Glutamatergic neuron (in vitro differentiated cells): Measurements from ENCODE around the gene CBX3. TPM values are rescaled to one million over a fixed set of nuclear protein-coding genes. Genes with fewer than 3 reads are reported as not detected.
A peak's percentile ranks its signal among the peaks of the same experiment; 100 is the strongest.
"Not testable (repeated sequence)": the region's sequence is repeated elsewhere in the genome, so short reads cannot be mapped to it uniquely, and the experiment has no call there.

Source experiments
- DNase-seq: peaks from one replicate; pipeline ENCODE4 v3.0.0; 2022
- H3K27ac Mint-ChIP-seq: one replicate; pipeline ENCODE4 v1.8.0; 2020; ENCODE audit warnings: mild to moderate bottlenecking, mixed read lengths, inconsistent platforms; ENCODE audit not compliant: unreplicated experiment
- H3K27me3 Mint-ChIP-seq: one replicate; pipeline ENCODE4 v1.8.0; 2020; ENCODE audit warnings: mild to moderate bottlenecking, moderate library complexity, mixed read lengths, inconsistent platforms; ENCODE audit not compliant: unreplicated experiment
- H3K36me3 Mint-ChIP-seq: one replicate; pipeline ENCODE4 v1.8.0; 2020; ENCODE audit warnings: mild to moderate bottlenecking, mixed read lengths, inconsistent platforms; ENCODE audit not compliant: unreplicated experiment
- H3K4me1 Mint-ChIP-seq: one replicate; pipeline ENCODE4 v1.8.0; 2020; ENCODE audit warnings: mild to moderate bottlenecking, low read depth, mixed read lengths, inconsistent platforms; ENCODE audit not compliant: unreplicated experiment
- H3K4me3 Mint-ChIP-seq: one replicate; pipeline ENCODE4 v1.8.0; 2020; ENCODE audit warnings: mild to moderate bottlenecking, mixed read lengths, inconsistent platforms; ENCODE audit not compliant: unreplicated experiment
- H3K9me3 Mint-ChIP-seq: one replicate; pipeline ENCODE4 v1.8.0; 2020; ENCODE audit warnings: mild to moderate bottlenecking, moderate library complexity, mixed read lengths, inconsistent platforms; ENCODE audit not compliant: unreplicated experiment
- total RNA-seq: library from RNA; stranded (reverse); fragmentation: NEBNext Ultra II Directional; extraction: Animal tissue kit (Norgen Biotek cat#: 25700); gene quantifications from one replicate; pipeline ENCODE4 v1.2.1, GENCODE V29; 2021; ENCODE audit not compliant: unreplicated experiment
- TF ChIP-seq, protein P1 (sequence below): fragments of 200-600 bp; sonication (generic); IDR thresholded peaks from one replicate; pipeline ENCODE4 v1.5.0; 2021; ENCODE audit not compliant: partially characterized antibody, unreplicated experiment

CBX3 gene
- total RNA-seq, 1 donor from 2014 or later: 191 TPM

- Mint-ChIP-seq H3K36me3 (peaks cover 5% of the 10 kb centered on the region), H3K27me3 (peaks cover 4% of the 10 kb centered on the region), H3K4me1 (peaks cover 15% of the 10 kb centered on the region), H3K4me3 (no peak overlapping the region), H3K9me3 (peaks cover 4% of the 10 kb centered on the region), H3K27ac (no peak overlapping the region)
- TF ChIP-seq, protein P1, sequence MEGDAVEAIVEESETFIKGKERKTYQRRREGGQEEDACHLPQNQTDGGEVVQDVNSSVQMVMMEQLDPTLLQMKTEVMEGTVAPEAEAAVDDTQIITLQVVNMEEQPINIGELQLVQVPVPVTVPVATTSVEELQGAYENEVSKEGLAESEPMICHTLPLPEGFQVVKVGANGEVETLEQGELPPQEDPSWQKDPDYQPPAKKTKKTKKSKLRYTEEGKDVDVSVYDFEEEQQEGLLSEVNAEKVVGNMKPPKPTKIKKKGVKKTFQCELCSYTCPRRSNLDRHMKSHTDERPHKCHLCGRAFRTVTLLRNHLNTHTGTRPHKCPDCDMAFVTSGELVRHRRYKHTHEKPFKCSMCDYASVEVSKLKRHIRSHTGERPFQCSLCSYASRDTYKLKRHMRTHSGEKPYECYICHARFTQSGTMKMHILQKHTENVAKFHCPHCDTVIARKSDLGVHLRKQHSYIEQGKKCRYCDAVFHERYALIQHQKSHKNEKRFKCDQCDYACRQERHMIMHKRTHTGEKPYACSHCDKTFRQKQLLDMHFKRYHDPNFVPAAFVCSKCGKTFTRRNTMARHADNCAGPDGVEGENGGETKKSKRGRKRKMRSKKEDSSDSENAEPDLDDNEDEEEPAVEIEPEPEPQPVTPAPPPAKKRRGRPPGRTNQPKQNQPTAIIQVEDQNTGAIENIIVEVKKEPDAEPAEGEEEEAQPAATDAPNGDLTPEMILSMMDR: no peak
- DNase-seq: no peak
Measured at GRCh38 chr7:26191233-26191973, 10.1 kb upstream of the CBX3 start.

DNA sequence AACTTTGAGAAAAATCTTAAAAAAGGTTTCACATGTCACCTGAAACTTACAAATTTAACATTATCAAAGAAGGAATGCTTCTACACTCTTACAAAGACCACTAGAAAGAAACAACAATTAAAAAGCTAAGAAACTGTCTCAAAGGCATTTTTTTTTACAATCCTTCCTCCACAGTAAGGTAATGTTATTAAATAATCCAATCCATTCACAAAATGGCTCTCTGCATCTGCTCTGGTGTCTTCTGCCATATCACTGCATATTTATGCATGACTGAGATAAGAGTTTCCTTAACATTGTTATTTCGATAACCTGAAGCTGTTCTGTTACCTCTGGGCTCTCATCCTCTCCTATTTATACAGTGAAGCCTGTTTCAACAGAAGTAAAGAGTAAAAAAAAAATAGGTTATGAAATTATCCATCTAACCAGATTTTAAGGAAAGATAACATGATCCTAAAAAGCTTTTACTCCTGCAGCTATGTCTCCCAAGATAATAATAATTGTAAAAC is 9.5 kb upstream of the CBX3 start:
- Mint-ChIP-seq H3K4me3 (peak overlapping the region; percentile 52), H3K27ac (peak overlapping the region; percentile 59), H3K4me1 (peaks cover 19% of the 10 kb centered on the region), H3K9me3 (peaks cover 4% of the 10 kb centered on the region), H3K27me3 (peaks cover 4% of the 10 kb centered on the region), H3K36me3 (peaks cover 5% of the 10 kb centered on the region)
- DNase-seq: no peak
- TF ChIP-seq, protein P1: no peak

DNA sequence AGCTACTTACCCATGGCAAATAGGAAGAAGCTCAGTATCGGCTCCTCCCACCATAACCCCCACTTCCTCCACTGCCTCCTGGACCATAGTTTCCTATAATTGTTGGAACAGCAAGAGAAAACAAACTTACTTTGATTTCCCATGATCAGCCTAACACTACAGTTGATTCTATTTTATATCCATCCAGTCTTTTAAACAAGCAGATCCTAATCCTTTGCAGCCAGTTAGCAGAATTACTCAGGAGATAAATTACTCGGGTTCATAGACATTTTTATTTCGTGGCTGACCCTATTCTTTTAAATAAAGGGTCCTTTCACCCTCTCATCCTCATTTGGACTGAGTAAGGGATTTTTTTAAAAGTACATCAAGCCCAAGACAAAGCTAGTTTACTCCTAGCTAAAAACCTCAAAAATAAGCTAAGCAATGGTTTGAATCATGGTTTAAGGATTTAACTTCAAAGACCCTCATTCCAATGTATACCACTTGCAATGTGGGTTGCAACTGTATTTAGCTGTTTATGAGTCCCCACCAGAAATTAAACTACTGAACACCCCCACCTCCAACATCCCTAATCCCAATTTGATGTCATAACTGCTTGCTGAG is 9.0 kb upstream of the CBX3 start:
- Mint-ChIP-seq H3K9me3 (peaks cover 2% of the 10 kb centered on the region), H3K27ac (no peak overlapping the region), H3K4me3 (peak overlapping the region; percentile 52), H3K4me1 (peaks cover 21% of the 10 kb centered on the region), H3K36me3 (peaks cover 5% of the 10 kb centered on the region), H3K27me3 (peaks cover 2% of the 10 kb centered on the region)
- TF ChIP-seq, protein P1: no peak
- no peak for DNase-seq

GRCh38 chr7:26193432-26194207 is 7.9 kb upstream of the CBX3 start:
- H3K27ac Mint-ChIP-seq: no peak overlapping the region
- H3K9me3 Mint-ChIP-seq: peaks cover 3% of the 10 kb centered on the region
- peaks cover 5% of the 10 kb centered on the region for H3K36me3 Mint-ChIP-seq
- TF ChIP-seq, protein P1: no peak
- H3K4me1 Mint-ChIP-seq: peaks cover 22% of the 10 kb centered on the region
- H3K27me3 Mint-ChIP-seq: peaks cover 2% of the 10 kb centered on the region
- DNase-seq: no peak
- H3K4me3 Mint-ChIP-seq: peak overlapping the region; percentile 25

GRCh38 chr7:26194764-26195163 is 6.8 kb upstream of the CBX3 start:
- peaks cover 15% of the 10 kb centered on the region for H3K9me3 Mint-ChIP-seq
- H3K36me3 Mint-ChIP-seq: peaks cover 13% of the 10 kb centered on the region
- peaks cover 12% of the 10 kb centered on the region for H3K27me3 Mint-ChIP-seq
- H3K4me1 Mint-ChIP-seq: peaks cover 20% of the 10 kb centered on the region
- not testable (repeated sequence) for DNase-seq, H3K4me3 Mint-ChIP-seq, H3K27ac Mint-ChIP-seq
